ENCODE measurements around the gene NPFFR1.

NPFFR1 gene

DNA sequence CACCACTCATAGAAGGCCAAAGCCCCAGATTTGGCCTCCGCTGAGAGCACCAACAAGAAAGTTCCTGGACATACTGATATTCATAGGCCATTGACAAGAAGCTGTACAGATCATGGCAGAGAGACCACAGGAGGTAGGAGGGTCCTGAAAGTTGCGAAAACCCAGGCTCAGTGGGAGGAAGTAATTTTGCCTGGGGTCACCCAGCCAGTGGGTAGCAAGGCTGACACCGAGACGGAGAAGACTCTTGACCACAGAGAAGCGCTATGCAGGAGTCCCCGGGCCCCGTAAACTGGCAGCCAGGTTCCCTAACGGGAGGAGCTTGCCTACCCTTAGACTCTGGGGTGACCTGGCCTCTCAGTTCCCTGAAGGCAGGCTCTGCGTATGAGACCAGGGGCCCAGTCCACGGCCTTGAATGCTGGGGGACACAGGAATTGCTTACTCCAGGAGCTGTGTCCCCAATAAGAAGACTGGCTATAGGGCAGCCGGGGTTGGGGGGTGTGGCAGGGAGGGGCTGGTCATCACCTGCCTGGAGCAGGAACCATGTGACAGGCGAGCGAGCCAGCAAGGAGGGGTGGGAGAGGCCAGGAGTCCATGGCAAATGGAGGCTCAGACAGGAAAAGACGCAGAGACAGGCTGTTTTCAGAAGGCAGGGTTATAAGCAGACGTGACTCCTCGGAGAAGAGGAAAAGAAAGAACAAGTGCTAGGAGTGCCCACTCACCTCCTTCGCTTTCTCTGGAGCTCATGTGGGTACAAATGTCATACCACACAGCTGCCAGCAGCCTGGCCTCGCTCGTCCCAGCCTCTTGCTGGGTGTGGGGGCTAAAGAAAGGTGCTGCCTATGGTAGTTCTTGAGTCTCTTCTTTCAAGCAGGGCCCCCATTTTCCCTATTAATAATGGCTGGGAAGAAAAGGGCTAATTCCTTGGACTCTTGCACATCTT is 24.6 kb upstream of the NPFFR1 start:
- TF ChIP-seq, protein P1, sequence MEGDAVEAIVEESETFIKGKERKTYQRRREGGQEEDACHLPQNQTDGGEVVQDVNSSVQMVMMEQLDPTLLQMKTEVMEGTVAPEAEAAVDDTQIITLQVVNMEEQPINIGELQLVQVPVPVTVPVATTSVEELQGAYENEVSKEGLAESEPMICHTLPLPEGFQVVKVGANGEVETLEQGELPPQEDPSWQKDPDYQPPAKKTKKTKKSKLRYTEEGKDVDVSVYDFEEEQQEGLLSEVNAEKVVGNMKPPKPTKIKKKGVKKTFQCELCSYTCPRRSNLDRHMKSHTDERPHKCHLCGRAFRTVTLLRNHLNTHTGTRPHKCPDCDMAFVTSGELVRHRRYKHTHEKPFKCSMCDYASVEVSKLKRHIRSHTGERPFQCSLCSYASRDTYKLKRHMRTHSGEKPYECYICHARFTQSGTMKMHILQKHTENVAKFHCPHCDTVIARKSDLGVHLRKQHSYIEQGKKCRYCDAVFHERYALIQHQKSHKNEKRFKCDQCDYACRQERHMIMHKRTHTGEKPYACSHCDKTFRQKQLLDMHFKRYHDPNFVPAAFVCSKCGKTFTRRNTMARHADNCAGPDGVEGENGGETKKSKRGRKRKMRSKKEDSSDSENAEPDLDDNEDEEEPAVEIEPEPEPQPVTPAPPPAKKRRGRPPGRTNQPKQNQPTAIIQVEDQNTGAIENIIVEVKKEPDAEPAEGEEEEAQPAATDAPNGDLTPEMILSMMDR (IDR thresholded peaks at IDR 0.05; ENCODE audit: low read depth, low read length) = no peak
- no peak for DNase-seq (ENCODE audit: low read depth in 2 of 2)
- no peak overlapping the region for H3K4me3 ChIP-seq (replicated peaks in 1 of 2; ENCODE audit: low read depth in 2 of 2, low read length in 2 of 2)

GRCh38 chr10:70306886-70307520 is 23.2 kb upstream of the NPFFR1 start:
- DNase-seq (ENCODE audit: low read depth in 2 of 2) = no peak
- no peak overlapping the region for H3K4me3 ChIP-seq (replicated peaks in 1 of 2; ENCODE audit: low read depth in 2 of 2, low read length in 2 of 2)
- TF ChIP-seq, protein P1 (IDR thresholded peaks at IDR 0.05; ENCODE audit: low read depth, low read length) = no peak

- TF ChIP-seq, protein P1 (IDR thresholded peaks at IDR 0.05; ENCODE audit: low read depth, low read length) = no peak
- no peak overlapping the region for H3K4me3 ChIP-seq (replicated peaks in 1 of 2; ENCODE audit: low read depth in 2 of 2, low read length in 2 of 2)
- no peak for DNase-seq (ENCODE audit: low read depth in 2 of 2)
Observed at GRCh38 chr10:70306181-70306705, 22.4 kb upstream of the NPFFR1 start.

DNA sequence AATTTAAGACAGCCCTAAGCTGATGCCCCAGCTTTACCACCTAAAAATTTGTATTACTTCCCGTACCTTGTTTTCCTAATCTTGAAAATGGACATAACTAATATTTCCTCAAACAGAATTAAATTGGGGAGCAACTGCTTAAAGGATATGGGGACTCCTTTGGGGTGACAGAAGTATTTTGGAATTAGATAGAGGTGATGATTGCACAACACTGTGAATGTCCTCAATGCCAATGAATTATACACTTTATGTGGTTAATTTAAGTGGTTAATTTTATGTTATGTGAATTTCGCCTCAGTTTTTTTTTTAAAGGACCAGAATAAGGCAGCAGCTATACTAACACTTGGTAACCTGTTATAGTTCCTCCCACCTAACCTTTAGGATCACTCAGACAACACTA is 19.9 kb upstream of the NPFFR1 start:
- TF ChIP-seq, protein P1 (IDR thresholded peaks at IDR 0.05; ENCODE audit: low read depth, low read length) = no peak
- DNase-seq (ENCODE audit: low read depth in 2 of 2) = no peak
- H3K4me3 ChIP-seq (replicated peaks in 1 of 2; ENCODE audit: low read depth in 2 of 2, low read length in 2 of 2) = no peak overlapping the region

DNA sequence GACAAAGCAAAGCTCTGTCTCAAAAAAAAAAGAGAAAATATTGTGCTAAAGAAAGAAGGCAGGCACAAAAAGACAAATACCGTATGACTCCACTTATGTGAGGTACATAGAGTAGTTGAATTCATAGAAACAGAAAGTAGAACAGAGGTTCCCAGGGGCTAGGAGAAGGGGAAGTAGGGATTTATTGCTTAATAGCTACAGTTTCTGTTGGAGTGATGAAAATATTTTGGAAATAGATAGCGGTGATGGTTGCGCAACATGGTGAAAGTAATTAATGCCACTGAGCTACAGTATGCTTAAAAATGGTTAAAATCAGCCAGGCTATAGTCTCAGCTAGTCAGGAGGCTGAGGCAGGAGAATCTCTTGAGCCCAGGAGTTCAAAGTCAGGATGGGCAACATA is 18.5 kb upstream of the NPFFR1 start:
- DNase-seq (ENCODE audit: low read depth in 2 of 2) = peak; percentile 34 to 93
- TF ChIP-seq, protein P1 (IDR thresholded peaks at IDR 0.05; ENCODE audit: low read depth, low read length) = no peak
- no peak overlapping the region for H3K4me3 ChIP-seq (replicated peaks in 1 of 2; ENCODE audit: low read depth in 2 of 2, low read length in 2 of 2)

- no peak for DNase-seq (ENCODE audit: low read depth in 2 of 2)
- TF ChIP-seq, protein P1 (IDR thresholded peaks at IDR 0.05; ENCODE audit: low read depth, low read length) = no peak
- H3K4me3 ChIP-seq (replicated peaks in 1 of 2; ENCODE audit: low read depth in 2 of 2, low read length in 2 of 2) = no peak overlapping the region
Observed at GRCh38 chr10:70300908-70301597, 17.2 kb upstream of the NPFFR1 start.

Measured in cardiac fibroblast (primary cell).